Esophagus squamous epithelium (tissue), 5 donors: ENCODE measurements around the gene RBM11. TPM values are rescaled to one million over a fixed set of nuclear protein-coding genes. Genes with fewer than 3 reads are reported as not detected.

Source experiments
- DNase-seq: peaks from one replicate; lab custom pipeline; 2025; lab: John Stamatoyannopoulos, UW
- H3K27ac ChIP-seq, 4 donors: fragments of 200-600 bp; sonication (generic); one replicate each; pipeline ENCODE4 v1.5.1; 2016 to 2019; ENCODE audit warnings: mild to moderate bottlenecking in 1 of 4
- H3K27me3 ChIP-seq, 4 donors: fragments of 200-600 bp; sonication (generic); 1 replicate in 3 of 4; 2 replicates in 1 of 4; pipeline versions ENCODE4 v1.5.1 to v1.6.0; 2017 to 2021; ENCODE audit warnings: antibody characterized with exemption in 1 of 4
- H3K36me3 ChIP-seq, 3 donors: fragments of 200-600 bp; sonication (generic); one replicate each; pipeline ENCODE4 v1.5.1; 2016 to 2019
- H3K4me1 ChIP-seq, 3 donors: fragments of 200-600 bp; sonication (generic); one replicate each; pipeline ENCODE4 v1.5.1; 2017 to 2019
- H3K4me3 ChIP-seq, 4 donors: fragments of 200-600 bp; sonication (generic); 1 replicate in 3 of 4; 2 replicates in 1 of 4; pipeline ENCODE4 v1.5.1; 2016 to 2019; ENCODE audit warnings: mild to moderate bottlenecking in 2 of 4, moderate library complexity in 1 of 4
- H3K9me3 ChIP-seq, 3 donors: fragments of 200-600 bp; sonication (generic); one replicate each; pipeline ENCODE4 v1.5.1; 2016 to 2019
- CTCF ChIP-seq, 6 experiments: fragments of 450-650 bp in 4 of 6; fragments of 200-600 bp in 2 of 6; sonication (generic) in 2 of 6; IDR thresholded peaks; one replicate each; pipeline ENCODE4 v1.5.1; 2016 to 2019; ENCODE audit warnings: antibody characterized with exemption in 6 of 6, mild to moderate bottlenecking in 4 of 6, moderate library complexity in 4 of 6
- POLR2A ChIP-seq, 4 donors: fragments of 450-650 bp; IDR thresholded peaks; one replicate each; pipeline ENCODE4 v1.6.1; 2017; ENCODE audit warnings: antibody characterized with exemption in 4 of 4, mild to moderate bottlenecking in 4 of 4, moderate library complexity in 3 of 4
- whole genome bisulfite sequencing, 2 donors: methylation state at CpG; one replicate each; pipeline ENCODE4 v1.1.5; 2018; 5-methylcytosine and 5-hydroxymethylcytosine counted together
- intact Hi-C: fragments of 100-400 bp; cut with DNase I; formaldehyde crosslinking; loops from one replicate; pipeline ENCODE4 v1.15.0; 2022
- total RNA-seq, 4 donors: library from RNA; depleted of rRNA; stranded (reverse); fragments of >200 nt; gene quantifications; one replicate each; pipeline ENCODE4 v1.1.0, GENCODE V29; 2016
- donor health status: DM: yes; HTN: yes; CAD: no.

Gene RBM11
- total RNA-seq, 4 donors from 2014 or later: 0.40 to 3.8 (median 1.1) TPM

- no peak for DNase-seq
- TF ChIP-seq CTCF (IDR thresholded peaks at IDR 0.05): no peak
- no peak for TF ChIP-seq POLR2A (IDR thresholded peaks at IDR 0.05)
- Histone ChIP-seq H3K27ac (no peak overlapping the region), H3K36me3 (no peaks in the 10 kb centered on the region), H3K4me1 (no peaks in the 10 kb centered on the region), H3K4me3 (no peak overlapping the region), H3K9me3 (no peaks in the 10 kb centered on the region), H3K27me3 (no peaks in the 10 kb centered on the region)
- WGBS, 2 donors: 87 to 94% methylated on average over 1 of the region's 1 CpG
- intact Hi-C loops: no loop called here
Measured at GRCh38 chr21:14223365-14223764, 7.4 kb downstream of the RBM11 start.

- intact Hi-C loops: no loop called here
- H3K27ac ChIP-seq: no peak overlapping the region
- TF ChIP-seq CTCF (IDR thresholded peaks at IDR 0.05) (no peak), POLR2A (IDR thresholded peaks at IDR 0.05) (no peak)
Measured at GRCh38 chr21:14229399-14229798, 13.4 kb downstream of the RBM11 start.

GRCh38 chr21:14235101-14235500 is 19.1 kb downstream of the RBM11 start:
- intact Hi-C loops: no loop called here
- TF ChIP-seq POLR2A (IDR thresholded peaks at IDR 0.05) (no peak), CTCF (IDR thresholded peaks at IDR 0.05) (no peak)
- H3K36me3 ChIP-seq: no peaks in the 10 kb centered on the region
- no peaks in the 10 kb centered on the region for H3K27me3 ChIP-seq
- no peaks in the 10 kb centered on the region for H3K4me1 ChIP-seq
- 65 to 85% methylated on average over 5 of the region's 5 CpGs for WGBS, 2 donors
- DNase-seq: no peak
- H3K9me3 ChIP-seq: peaks cover 0 to 5% (median 3%) of the 10 kb centered on the region in 3 donors
- H3K4me3 ChIP-seq: no peak overlapping the region
- H3K27ac ChIP-seq: no peak overlapping the region

More at GRCh38 chr21:14229399-14229798, 13.4 kb downstream of the RBM11 start:
- no peak for DNase-seq
- Histone ChIP-seq H3K9me3 (peaks cover 0 to 18% (median 9%) of the 10 kb centered on the region in 3 donors), H3K27me3 (no peaks in the 10 kb centered on the region), H3K4me1 (no peaks in the 10 kb centered on the region), H3K36me3 (no peaks in the 10 kb centered on the region), H3K4me3 (no peak overlapping the region)
- WGBS, 2 donors: 60 to 80% methylated on average over 1 of the region's 1 CpG

- WGBS, 2 donors: 44 to 45% methylated on average over 3 of the region's 3 CpGs
- Histone ChIP-seq H3K27me3 (no peaks in the 10 kb centered on the region), H3K4me3 (no peak overlapping the region), H3K4me1 (no peaks in the 10 kb centered on the region), H3K36me3 (no peaks in the 10 kb centered on the region), H3K9me3 (no peaks in the 10 kb centered on the region), H3K27ac (no peak overlapping the region)
- intact Hi-C loops: no loop called here
- TF ChIP-seq POLR2A (IDR thresholded peaks at IDR 0.05) (no peak), CTCF (IDR thresholded peaks at IDR 0.05) (no peak)
- no peak for DNase-seq
Measured at GRCh38 chr21:14236180-14236579, 20.2 kb downstream of the RBM11 start.

- H3K36me3 ChIP-seq: no peaks in the 10 kb centered on the region
- no peaks in the 10 kb centered on the region for H3K4me1 ChIP-seq
- DNase-seq: no peak
- intact Hi-C loops: no loop called here
- TF ChIP-seq CTCF (IDR thresholded peaks at IDR 0.05) (no peak), POLR2A (IDR thresholded peaks at IDR 0.05) (no peak)
- no peak overlapping the region for H3K4me3 ChIP-seq
- no peaks in the 10 kb centered on the region for H3K9me3 ChIP-seq
- no peaks in the 10 kb centered on the region for H3K27me3 ChIP-seq
- 77 to 79% methylated on average over 2 of the region's 2 CpGs for WGBS, 2 donors
- H3K27ac ChIP-seq: no peak overlapping the region
Measured at GRCh38 chr21:14239281-14239680, 23.3 kb downstream of the RBM11 start.
